BJ (cell line): ENCODE measurements around the gene CELSR3. TPM values are rescaled to one million over a fixed set of nuclear protein-coding genes. Genes with fewer than 3 reads are reported as not detected.

Experiments used
- CTCF ChIA-PET: fragments of 350-600 bp; formaldehyde crosslinking; extraction: SDS; loops from one replicate; lab custom pipeline; 2021; ENCODE audit warnings: antibody characterized with exemption, inconsistent platforms; lab: Yijun Ruan, JAX
- POLR2A ChIA-PET: fragments of 300-600 bp; sonication (Branson Sonifier 250); formaldehyde crosslinking; extraction: SDS; loops from one replicate; lab custom pipeline; 2021; ENCODE audit warnings: antibody characterized with exemption; lab: Charles Lee
- DNase-seq: peaks from one replicate; pipeline ENCODE4 v3.0.0-alpha.2; 2011; ENCODE audit warnings: low read depth
- H3K27me3 ChIP-seq: 2 replicates; pipeline ENCODE4 v1.6.0; 2011; ENCODE audit warnings: low read length; ENCODE audit not compliant: control insufficient read depth, insufficient read depth
- H3K36me3 ChIP-seq: 2 replicates; pipeline ENCODE4 v1.5.1; 2011; ENCODE audit warnings: low read length; ENCODE audit not compliant: control insufficient read depth, insufficient read depth
- H3K4me3 ChIP-seq: 2 replicates; pipeline ENCODE4 v1.5.1; 2011; ENCODE audit warnings: low read depth, mild to moderate bottlenecking, control low read depth, low read length
- CTCF ChIP-seq: IDR thresholded peaks from 2 replicates; pipeline ENCODE4 v1.5.1; 2011; ENCODE audit warnings: low read depth, mild to moderate bottlenecking, control low read depth, inconsistent platforms, low read length, moderate library complexity; ENCODE audit not compliant: insufficient read depth
- polyA plus RNA-seq: library from polyadenylated mRNA; depleted of rRNA; stranded (reverse); fragments of >200 nt; gene quantifications from 2 replicates; pipeline ENCODE4 v1.2.3, GENCODE V29; 2011

The CELSR3 gene
- polyA plus RNA-seq, 1 experiment = 0.88 TPM

- H3K4me3 ChIP-seq = no peak overlapping the region
- no peaks in the 10 kb centered on the region for H3K27me3 ChIP-seq
- ChIA-PET POLR2A (no interaction called here), CTCF (interaction anchor here (0.7 to 1.4 kb wide), 3 partner anchors 18 to 122 kb away, joined by 3 to 6 read pairs (median 3); partner anchors contain the start of genes CELSR3 and SLC26A6)
- H3K36me3 ChIP-seq = peaks cover 8% of the 10 kb centered on the region
- TF ChIP-seq CTCF = no peak
- DNase-seq = no peak
These were observed 45.1 kb downstream of the CELSR3 start for GRCh38 chr3:48617559-48617958.

DNA sequence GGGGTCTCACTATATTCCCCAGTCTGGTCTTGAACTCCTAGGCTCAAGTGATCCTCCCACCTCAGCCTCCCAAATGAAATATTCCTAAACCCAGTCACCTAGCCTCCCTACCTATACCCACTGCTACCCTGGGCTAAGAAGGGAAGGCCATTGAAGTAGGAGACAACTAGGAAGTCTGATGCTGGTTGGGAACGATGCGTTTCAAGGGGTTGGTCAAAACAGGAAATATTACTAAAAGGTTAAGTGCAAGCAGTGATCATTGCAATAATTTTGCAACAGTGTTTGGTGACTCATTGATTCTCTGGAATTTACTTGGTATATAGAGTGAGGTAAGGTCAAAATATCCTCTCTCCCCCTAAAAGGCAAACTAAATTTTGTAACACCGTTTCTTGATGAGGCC lies 48.6 kb downstream of the CELSR3 start:
- ChIA-PET CTCF (interaction anchor here (2.3 to 5.1 kb wide), 2 partner anchors 16 to 21 kb away, joined by 6 to 29 read pairs; partner anchors contain the start of gene SLC26A6), POLR2A (no interaction called here)
- no peaks in the 10 kb centered on the region for H3K36me3 ChIP-seq
- no peak overlapping the region for H3K4me3 ChIP-seq
- no peaks in the 10 kb centered on the region for H3K27me3 ChIP-seq
- peak; percentile 51 for DNase-seq
- TF ChIP-seq CTCF = no peak

DNA sequence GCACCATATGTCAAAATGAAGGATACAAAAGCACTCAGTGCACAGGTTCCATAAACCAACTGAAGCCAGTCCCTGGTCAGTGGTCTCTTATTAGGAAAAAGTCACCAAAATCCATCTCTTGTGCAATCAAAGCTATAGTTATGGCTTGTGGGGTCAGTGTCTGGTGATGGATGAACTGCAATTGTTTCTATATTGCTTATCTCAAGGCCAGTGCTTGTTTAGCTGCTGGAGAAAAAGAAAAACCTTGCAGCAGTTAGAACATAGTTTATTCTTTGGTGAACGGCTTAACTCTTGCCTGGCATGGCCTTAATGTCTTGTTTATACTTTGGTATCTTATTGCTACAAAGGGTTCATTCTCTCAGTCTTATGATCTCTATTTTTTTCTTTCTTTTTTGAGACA lies 50.4 kb downstream of the CELSR3 start:
- H3K27me3 ChIP-seq = no peaks in the 10 kb centered on the region
- ChIA-PET CTCF (interaction anchor here (0.6 to 5.1 kb wide), 8 partner anchors 11 to 176 kb away, joined by 3 to 29 read pairs (median 4); partner anchors contain the start of gene SLC26A6), POLR2A (no interaction called here)
- no peak for DNase-seq
- H3K4me3 ChIP-seq = no peak overlapping the region
- no peaks in the 10 kb centered on the region; the same call in 1 of the 2 replicates for H3K36me3 ChIP-seq
- TF ChIP-seq CTCF = no peak

DNA sequence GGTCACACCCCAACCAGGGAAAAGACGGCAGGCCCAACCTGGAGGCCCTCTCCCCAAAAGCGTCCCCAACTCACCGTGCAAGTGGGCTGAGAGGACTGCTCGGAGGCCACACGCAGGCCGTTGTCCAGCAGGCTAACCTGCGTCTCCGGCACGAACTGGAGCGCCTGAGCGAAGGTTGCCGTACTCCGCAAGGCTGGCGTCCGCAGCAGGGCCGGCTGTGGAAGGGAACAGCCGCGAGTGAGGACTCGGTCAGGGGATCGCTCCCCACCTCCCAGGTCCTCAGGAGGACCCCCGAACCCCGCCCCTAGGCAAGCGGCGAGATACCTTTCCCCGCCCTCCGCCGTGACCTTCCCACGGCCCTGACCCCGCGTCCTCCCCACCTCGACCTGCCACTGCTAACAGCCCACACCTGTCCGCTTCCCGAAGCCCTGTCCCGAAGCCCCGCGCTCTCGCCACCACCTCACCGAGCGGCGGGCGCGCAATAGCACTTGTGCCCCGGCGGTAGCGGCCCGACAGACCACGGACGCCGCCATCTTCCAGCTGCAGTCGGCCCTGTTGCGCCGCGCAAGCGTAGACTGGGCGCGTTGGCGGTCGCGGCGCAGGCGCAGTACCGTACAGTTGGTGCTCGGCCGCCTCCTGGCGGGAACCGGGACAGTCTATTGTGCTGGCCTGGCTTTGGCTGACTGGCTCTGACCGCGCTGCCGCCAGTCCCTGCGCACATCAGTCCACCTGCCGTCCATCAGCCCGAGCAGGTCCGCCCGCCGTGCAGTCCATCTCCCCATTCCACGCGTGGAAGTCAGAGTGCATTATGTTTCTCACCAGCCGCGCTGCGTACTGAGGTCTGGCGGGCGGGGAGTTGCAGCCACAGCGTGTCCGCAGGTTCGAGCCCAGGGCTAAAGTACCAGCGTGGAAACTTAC lies 53.3 kb downstream of the CELSR3 start, which contains the start of gene UQCRC1:
UQCRC1 (minus strand) TSS at position 559 of the 918 bp plus-strand sequence; CDS start at position 533, 26 bp downstream.
- Histone ChIP-seq H3K27me3 (no peaks in the 10 kb centered on the region), H3K36me3 (peaks cover 12% of the 10 kb centered on the region), H3K4me3 (peak within 1 kb of the TSS; percentile 90)
- TF ChIP-seq CTCF = peak; percentile 78
- POLR2A ChIA-PET = no interaction called here
- peak; percentile 53 for DNase-seq
- CTCF ChIA-PET = interaction anchor here (0.6 to 5.1 kb wide), 7 partner anchors 11 to 97 kb away, joined by 3 to 29 read pairs (median 3); partner anchors contain the start of gene SLC26A6

DNA sequence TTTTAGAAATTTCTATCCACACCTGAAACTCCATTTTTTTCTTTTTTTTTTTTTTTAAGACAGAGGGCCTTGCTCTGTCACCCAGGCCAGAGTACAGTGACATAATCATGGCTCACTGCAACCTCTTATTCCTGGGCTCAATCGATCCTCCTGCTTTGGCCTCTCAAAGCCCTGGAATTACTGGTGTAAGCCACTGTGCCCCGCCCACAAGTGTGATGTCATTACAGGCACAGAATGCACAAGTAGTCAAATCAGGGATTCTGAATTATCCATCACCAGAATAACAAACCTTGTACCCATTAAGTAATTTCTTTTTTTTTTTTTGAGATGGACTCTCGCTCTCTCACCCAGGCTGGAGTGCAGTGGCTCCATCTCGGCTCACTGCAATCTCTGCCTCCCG lies 55.2 kb downstream of the CELSR3 start:
- Histone ChIP-seq H3K36me3 (peaks cover 30% of the 10 kb centered on the region), H3K4me3 (no peak overlapping the region), H3K27me3 (no peaks in the 10 kb centered on the region)
- POLR2A ChIA-PET = no interaction called here
- no peak for TF ChIP-seq CTCF
- CTCF ChIA-PET = interaction anchor here (0.8 kb wide), 1 partner anchor 50 kb away, joined by 3 read pairs; no protein-coding TSS in a partner anchor
- no peak for DNase-seq
